Endothelial cell (in vitro differentiated cells): Measurements from ENCODE around the gene HBA2. TPM values are rescaled to one million over a fixed set of nuclear protein-coding genes. Genes with fewer than 3 reads are reported as not detected.
A peak's percentile ranks its signal among the peaks of the same experiment; 100 is the strongest.
"Not testable (repeated sequence)": the region's sequence is repeated elsewhere in the genome, so short reads cannot be mapped to it uniquely, and the experiment has no call there.

Experiments
- DNase-seq: peaks from one replicate; pipeline ENCODE4 v3.0.0; 2021; ENCODE audit warnings: low spot score
- H3K27ac Mint-ChIP-seq: one replicate; pipeline ENCODE4 v1.8.0; 2021; ENCODE audit warnings: mixed read lengths, inconsistent platforms; ENCODE audit not compliant: unreplicated experiment
- H3K27me3 Mint-ChIP-seq: one replicate; pipeline ENCODE4 v1.8.0; 2021; ENCODE audit warnings: mild to moderate bottlenecking, moderate library complexity, mixed read lengths, inconsistent platforms; ENCODE audit not compliant: unreplicated experiment
- H3K36me3 Mint-ChIP-seq: one replicate; pipeline ENCODE4 v1.8.0; 2021; ENCODE audit warnings: mild to moderate bottlenecking, low read depth, mixed read lengths, inconsistent platforms; ENCODE audit not compliant: unreplicated experiment
- H3K4me1 Mint-ChIP-seq: one replicate; pipeline ENCODE4 v1.8.0; 2021; ENCODE audit warnings: mild to moderate bottlenecking, mixed read lengths, inconsistent platforms; ENCODE audit not compliant: unreplicated experiment
- H3K4me3 Mint-ChIP-seq: one replicate; pipeline ENCODE4 v1.8.0; 2021; ENCODE audit warnings: mild to moderate bottlenecking, mixed read lengths, inconsistent platforms; ENCODE audit not compliant: unreplicated experiment
- H3K9me3 Mint-ChIP-seq: one replicate; pipeline ENCODE4 v1.8.0; 2021; ENCODE audit warnings: mixed read lengths, inconsistent platforms; ENCODE audit not compliant: unreplicated experiment
- total RNA-seq: library from RNA; stranded (reverse); fragmentation: NEBNext Ultra II Directional; extraction: Animal tissue kit (Norgen Biotek cat#: 25700); gene quantifications from one replicate; pipeline ENCODE4 v1.2.1, GENCODE V29; 2021; ENCODE audit not compliant: unreplicated experiment
- TF ChIP-seq, protein P1 (sequence below): fragments of 200-600 bp; sonication (generic); IDR thresholded peaks from one replicate; pipeline ENCODE4 v1.5.0; 2021; ENCODE audit warnings: antibody characterized with exemption; ENCODE audit not compliant: unreplicated experiment

The HBA2 gene
- total RNA-seq, 1 donor from 2014 or later: not detected

DNA sequence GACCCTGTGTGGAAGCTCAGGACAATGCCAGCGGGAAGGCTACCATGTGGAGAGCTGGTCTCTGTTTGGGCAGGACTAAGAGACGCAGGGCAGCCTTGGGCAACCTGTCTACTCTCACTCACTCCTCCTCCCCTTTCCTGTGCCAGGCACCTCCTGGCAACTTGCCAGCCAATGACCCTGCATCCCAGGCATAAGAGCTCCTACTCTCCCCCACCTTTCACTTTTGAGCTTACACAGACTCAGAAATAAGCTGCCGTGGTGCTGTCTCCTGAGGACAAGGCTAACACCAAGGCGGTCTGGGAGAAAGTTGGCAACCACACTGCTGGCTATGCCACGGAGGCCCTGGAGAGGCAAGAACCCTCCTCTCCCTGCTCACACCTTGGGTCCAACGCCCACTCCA lies 4.3 kb upstream of the HBA2 start:
- no peaks in the 10 kb centered on the region for H3K9me3 Mint-ChIP-seq
- H3K4me1 Mint-ChIP-seq: no peaks in the 10 kb centered on the region
- H3K4me3 Mint-ChIP-seq: no peak overlapping the region
- peaks cover 3% of the 10 kb centered on the region for H3K36me3 Mint-ChIP-seq
- peaks cover 28% of the 10 kb centered on the region for H3K27me3 Mint-ChIP-seq
- no peak for DNase-seq
- no peak overlapping the region for H3K27ac Mint-ChIP-seq
- TF ChIP-seq, protein P1, sequence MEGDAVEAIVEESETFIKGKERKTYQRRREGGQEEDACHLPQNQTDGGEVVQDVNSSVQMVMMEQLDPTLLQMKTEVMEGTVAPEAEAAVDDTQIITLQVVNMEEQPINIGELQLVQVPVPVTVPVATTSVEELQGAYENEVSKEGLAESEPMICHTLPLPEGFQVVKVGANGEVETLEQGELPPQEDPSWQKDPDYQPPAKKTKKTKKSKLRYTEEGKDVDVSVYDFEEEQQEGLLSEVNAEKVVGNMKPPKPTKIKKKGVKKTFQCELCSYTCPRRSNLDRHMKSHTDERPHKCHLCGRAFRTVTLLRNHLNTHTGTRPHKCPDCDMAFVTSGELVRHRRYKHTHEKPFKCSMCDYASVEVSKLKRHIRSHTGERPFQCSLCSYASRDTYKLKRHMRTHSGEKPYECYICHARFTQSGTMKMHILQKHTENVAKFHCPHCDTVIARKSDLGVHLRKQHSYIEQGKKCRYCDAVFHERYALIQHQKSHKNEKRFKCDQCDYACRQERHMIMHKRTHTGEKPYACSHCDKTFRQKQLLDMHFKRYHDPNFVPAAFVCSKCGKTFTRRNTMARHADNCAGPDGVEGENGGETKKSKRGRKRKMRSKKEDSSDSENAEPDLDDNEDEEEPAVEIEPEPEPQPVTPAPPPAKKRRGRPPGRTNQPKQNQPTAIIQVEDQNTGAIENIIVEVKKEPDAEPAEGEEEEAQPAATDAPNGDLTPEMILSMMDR: no peak

DNA sequence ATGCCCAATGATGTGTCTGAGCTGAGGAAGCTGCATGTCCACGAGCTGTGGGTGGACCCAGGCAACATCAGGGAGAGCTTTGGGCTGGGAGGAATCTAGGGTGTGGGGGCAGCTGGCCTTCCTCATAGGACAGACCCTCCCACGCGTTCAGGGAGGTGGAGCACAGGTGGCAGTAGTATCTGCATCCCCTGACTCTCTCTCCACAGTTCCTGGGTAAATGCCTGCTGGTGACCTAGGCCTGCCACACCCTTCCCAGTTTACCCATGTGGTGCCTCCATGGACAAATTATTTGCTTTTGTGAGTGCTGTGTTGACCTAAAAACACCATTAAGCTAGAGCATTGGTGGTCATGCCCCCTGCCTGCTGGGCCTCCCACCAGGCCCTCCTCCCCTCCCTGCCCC lies 3.7 kb upstream of the HBA2 start:
- TF ChIP-seq, protein P1: no peak
- DNase-seq: no peak
- peaks cover 3% of the 10 kb centered on the region for H3K36me3 Mint-ChIP-seq
- H3K27me3 Mint-ChIP-seq: peaks cover 28% of the 10 kb centered on the region
- H3K27ac Mint-ChIP-seq: no peak overlapping the region
- no peaks in the 10 kb centered on the region for H3K4me1 Mint-ChIP-seq
- H3K9me3 Mint-ChIP-seq: no peaks in the 10 kb centered on the region
- no peak overlapping the region for H3K4me3 Mint-ChIP-seq

DNA sequence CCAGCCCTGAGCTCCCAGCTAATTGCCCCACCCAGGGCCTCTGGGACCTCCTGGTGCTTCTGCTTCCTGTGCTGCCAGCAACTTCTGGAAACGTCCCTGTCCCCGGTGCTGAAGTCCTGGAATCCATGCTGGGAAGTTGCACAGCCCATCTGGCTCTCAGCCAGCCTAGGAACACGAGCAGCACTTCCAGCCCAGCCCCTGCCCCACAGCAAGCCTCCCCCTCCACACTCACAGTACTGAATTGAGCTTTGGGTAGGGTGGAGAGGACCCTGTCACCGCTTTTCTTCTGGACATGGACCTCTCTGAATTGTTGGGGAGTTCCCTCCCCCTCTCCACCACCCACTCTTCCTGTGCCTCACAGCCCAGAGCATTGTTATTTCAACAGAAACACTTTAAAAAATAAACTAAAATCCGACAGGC lies 2.6 kb upstream of the HBA2 start:
- not testable (repeated sequence) for H3K4me3 Mint-ChIP-seq, H3K4me1 Mint-ChIP-seq, H3K9me3 Mint-ChIP-seq, H3K27ac Mint-ChIP-seq, H3K36me3 Mint-ChIP-seq
- peaks cover 33% of the 10 kb centered on the region for H3K27me3 Mint-ChIP-seq
- peak; percentile 33 for DNase-seq

DNA sequence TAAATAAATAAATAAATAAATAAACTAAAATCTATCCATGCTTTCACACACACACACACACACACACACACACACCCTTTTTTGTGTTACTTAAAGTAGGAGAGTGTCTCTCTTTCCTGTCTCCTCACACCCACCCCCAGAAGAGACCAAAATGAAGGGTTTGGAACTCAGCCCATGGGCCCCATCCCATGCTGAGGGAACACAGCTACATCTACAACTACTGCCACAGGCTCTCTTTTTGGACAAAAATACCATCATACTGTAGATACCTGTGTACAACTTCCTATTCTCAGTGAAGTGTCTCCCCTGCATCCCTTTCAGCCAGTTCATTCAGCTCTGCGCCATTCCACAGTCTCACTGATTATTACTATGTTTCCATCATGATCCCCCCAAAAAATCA lies 1.9 kb upstream of the HBA2 start:
- Mint-ChIP-seq H3K36me3 (peaks cover 3% of the 10 kb centered on the region), H3K27ac (no peak overlapping the region), H3K9me3 (no peaks in the 10 kb centered on the region), H3K4me1 (peaks cover 3% of the 10 kb centered on the region), H3K4me3 (peak overlapping the region; percentile 31), H3K27me3 (peaks cover 31% of the 10 kb centered on the region)
- no peak for DNase-seq
- TF ChIP-seq, protein P1: no peak

DNA sequence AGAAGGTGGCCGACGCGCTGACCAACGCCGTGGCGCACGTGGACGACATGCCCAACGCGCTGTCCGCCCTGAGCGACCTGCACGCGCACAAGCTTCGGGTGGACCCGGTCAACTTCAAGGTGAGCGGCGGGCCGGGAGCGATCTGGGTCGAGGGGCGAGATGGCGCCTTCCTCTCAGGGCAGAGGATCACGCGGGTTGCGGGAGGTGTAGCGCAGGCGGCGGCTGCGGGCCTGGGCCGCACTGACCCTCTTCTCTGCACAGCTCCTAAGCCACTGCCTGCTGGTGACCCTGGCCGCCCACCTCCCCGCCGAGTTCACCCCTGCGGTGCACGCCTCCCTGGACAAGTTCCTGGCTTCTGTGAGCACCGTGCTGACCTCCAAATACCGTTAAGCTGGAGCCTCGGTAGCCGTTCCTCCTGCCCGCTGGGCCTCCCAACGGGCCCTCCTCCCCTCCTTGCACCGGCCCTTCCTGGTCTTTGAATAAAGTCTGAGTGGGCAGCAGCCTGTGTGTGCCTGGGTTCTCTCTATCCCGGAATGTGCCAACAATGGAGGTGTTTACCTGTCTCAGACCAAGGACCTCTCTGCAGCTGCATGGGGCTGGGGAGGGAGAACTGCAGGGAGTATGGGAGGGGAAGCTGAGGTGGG lies 657 bp downstream of the HBA2 start:
- not testable (repeated sequence) for H3K36me3 Mint-ChIP-seq, H3K9me3 Mint-ChIP-seq, H3K27ac Mint-ChIP-seq, DNase-seq, H3K4me1 Mint-ChIP-seq, H3K4me3 Mint-ChIP-seq
- H3K27me3 Mint-ChIP-seq: peaks cover 34% of the 10 kb centered on the region

DNA sequence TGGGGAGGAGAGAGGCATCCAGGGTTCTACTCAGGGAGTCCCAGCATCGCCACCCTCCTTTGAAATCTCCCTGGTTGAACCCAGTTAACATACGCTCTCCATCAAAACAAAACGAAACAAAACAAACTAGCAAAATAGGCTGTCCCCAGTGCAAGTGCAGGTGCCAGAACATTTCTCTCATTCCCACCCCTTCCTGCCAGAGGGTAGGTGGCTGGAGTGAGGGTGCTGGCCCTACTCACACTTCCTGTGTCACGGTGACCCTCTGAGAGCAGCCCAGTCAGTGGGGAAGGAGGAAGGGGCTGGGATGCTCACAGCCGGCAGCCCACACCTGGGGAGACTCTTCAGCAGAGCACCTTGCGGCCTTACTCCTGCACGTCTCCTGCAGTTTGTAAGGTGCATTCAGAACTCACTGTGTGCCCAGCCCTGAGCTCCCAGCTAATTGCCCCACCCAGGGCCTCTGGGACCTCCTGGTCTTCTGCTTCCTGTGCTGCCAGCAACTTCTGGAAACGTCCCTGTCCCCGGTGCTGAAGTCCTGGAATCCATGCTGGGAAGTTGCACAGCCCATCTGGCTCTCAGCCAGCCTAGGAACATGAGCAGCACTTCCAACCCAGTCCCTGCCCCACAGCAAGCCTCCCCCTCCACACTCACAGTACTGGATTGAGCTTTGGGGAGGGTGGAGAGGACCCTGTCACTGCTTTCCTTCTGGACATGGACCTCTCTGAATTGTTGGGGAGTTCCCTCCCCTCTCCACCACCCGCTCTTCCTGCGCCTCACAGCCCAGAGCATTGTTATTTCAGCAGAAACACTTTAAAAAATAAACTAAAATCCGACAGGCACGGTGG lies 1.5 kb downstream of the HBA2 start:
- H3K4me1 Mint-ChIP-seq, H3K36me3 Mint-ChIP-seq, H3K27ac Mint-ChIP-seq, H3K4me3 Mint-ChIP-seq, H3K9me3 Mint-ChIP-seq, DNase-seq: not testable (repeated sequence)
- peaks cover 30% of the 10 kb centered on the region for H3K27me3 Mint-ChIP-seq
